HepG2 (cell line): ENCODE results near the gene NUBPL. TPM values are rescaled to one million over a fixed set of nuclear protein-coding genes. Genes with fewer than 3 reads are reported as not detected.

Source experiments
- ATAC-seq: fragments of 200-7000 bp; cut with Tn5 transposase; 3 replicates; pipeline ENCODE4 v1.9.1; 2020; ENCODE audit warnings: mild to moderate bottlenecking, moderate library complexity
- BruUV-seq: library from RNA; stranded (reverse); fragments of 400-500 nt; replicated peaks from 2 replicates; lab custom pipeline; 2021; lab: Mats Ljungman, UMichigan
- CTCF ChIA-PET: fragments of 300-600 bp; formaldehyde crosslinking; extraction: SDS; loops from one replicate; lab custom pipeline; 2021; ENCODE audit warnings: low total read pairs, inconsistent platforms, low intra/inter-chr PET ratio; lab: Yijun Ruan, JAX
- POLR2A ChIA-PET: fragments of 350-600 bp; sonication (Branson Sonifier 250); formaldehyde crosslinking; loops from one replicate; lab custom pipeline; 2020; ENCODE audit warnings: antibody characterized with exemption, inconsistent platforms; lab: Yijun Ruan, JAX
- DNase-seq: peaks from one replicate; pipeline ENCODE4 v3.0.0-alpha.2; 2015; ENCODE audit warnings: low spot score
- FAIRE-seq: peaks from 3 replicates; lab custom pipeline; 2011; peaks lifted over from hg19 to GRCh38; lab: Jason Lieb, UNC
- H2AFZ ChIP-seq: one replicate; pipeline ENCODE4 v1.6.1; 2011; ENCODE audit warnings: low read length, inconsistent platforms
- H3K27ac ChIP-seq: fragments of 300-600 bp; 3 replicates; pipeline ENCODE4 v1.8.0; 2011; ENCODE audit warnings: mixed run types, mild to moderate bottlenecking, mixed read lengths, low read length, inconsistent platforms; ENCODE audit not compliant: insufficient read depth; ENCODE audit errors: extremely low read length
- H3K27me3 ChIP-seq, 2 experiments: fragments of 200-600 bp in 1 of 2; 2 replicates in 1 of 2; 3 replicates in 1 of 2; pipeline versions ENCODE4 v1.6.0 to v1.8.0; 2011; ENCODE audit warnings: low read length in 2 of 2, mild to moderate bottlenecking in 2 of 2, moderate library complexity in 2 of 2, inconsistent platforms in 1 of 2; ENCODE audit not compliant: insufficient read depth in 2 of 2, control insufficient read depth in 1 of 2
- H3K36me3 ChIP-seq, 2 experiments: fragments of 200-600 bp in 1 of 2; replicated peaks in 1 of 2; 2 replicates in 1 of 2; 3 replicates in 1 of 2; pipeline versions ENCODE4 v1.5.1 to v1.8.0; 2011; ENCODE audit warnings: low read length in 2 of 2, inconsistent platforms in 1 of 2; ENCODE audit not compliant: insufficient read depth in 2 of 2, control insufficient read depth in 1 of 2
- H3K4me1 ChIP-seq: 2 replicates; pipeline ENCODE4 v1.5.1; 2012; ENCODE audit warnings: low read length, inconsistent platforms; ENCODE audit not compliant: insufficient read depth
- H3K4me2 ChIP-seq: 2 replicates; pipeline ENCODE4 v1.6.0; 2011; ENCODE audit warnings: low read depth, low read length, inconsistent platforms
- H3K4me3 ChIP-seq, 3 experiments: fragments of 200-600 bp in 1 of 3; sonication (generic), shearing (Covaris generic) in 1 of 3; replicated peaks in 1 of 3; 2 replicates each; pipeline ENCODE4 v1.5.1; 2011 to 2016; ENCODE audit warnings: low read length in 3 of 3, inconsistent platforms in 2 of 3, low read depth in 2 of 3, mild to moderate bottlenecking in 2 of 3, control low read depth in 1 of 3, mixed read lengths in 1 of 3; ENCODE audit not compliant: insufficient read depth in 1 of 3
- H3K79me2 ChIP-seq: one replicate; pipeline ENCODE4 v1.6.1; 2011; ENCODE audit warnings: low read length, inconsistent platforms; ENCODE audit not compliant: insufficient read depth
- H3K9ac ChIP-seq: 2 replicates; pipeline ENCODE4 v1.6.0; 2011; ENCODE audit warnings: mild to moderate bottlenecking, low read depth, low read length, inconsistent platforms; ENCODE audit not compliant: insufficient read depth
- H3K9me3 ChIP-seq: 2 replicates; pipeline ENCODE4 v1.5.1; 2012; ENCODE audit warnings: mild to moderate bottlenecking, low read length
- H4K20me1 ChIP-seq: 2 replicates; pipeline ENCODE4 v1.6.0; 2011; ENCODE audit warnings: inconsistent platforms, mild to moderate bottlenecking, low read length, moderate library complexity; ENCODE audit not compliant: insufficient read depth
- BCL6 ChIP-seq: IDR thresholded peaks from 2 replicates; pipeline ENCODE4 v1.6.1; 2016; ENCODE audit warnings: missing genetic modification reagents, missing compliant biosample characterization
- FOXA3 ChIP-seq: IDR thresholded peaks from 2 replicates; pipeline ENCODE4 v1.6.1; 2016; ENCODE audit warnings: missing genetic modification reagents, missing compliant biosample characterization
- FOXK2 ChIP-seq: fragments of 450-650 bp; IDR thresholded peaks from 2 replicates; pipeline ENCODE4 v1.6.1; 2016
- HNF4A ChIP-seq: sonication (generic); formaldehyde crosslinking; IDR thresholded peaks from 2 replicates; pipeline ENCODE4 v1.4.0; 2020; ENCODE audit warnings: missing genetic modification reagents
- NR2F6 ChIP-seq, 2 experiments: IDR thresholded peaks; 2 replicates each; pipeline ENCODE4 v1.6.1; 2016; ENCODE audit warnings: antibody characterized with exemption in 1 of 2, mild to moderate bottlenecking in 1 of 2
- PAXIP1 ChIP-seq: sonication (generic); formaldehyde crosslinking; conservative IDR thresholded peaks from 2 replicates; pipeline ENCODE4 v1.4.0; 2020; ENCODE audit warnings: mild to moderate bottlenecking, missing genetic modification reagents, moderate library complexity
- RARA ChIP-seq: IDR thresholded peaks from 2 replicates; pipeline ENCODE4 v1.6.1; 2016; ENCODE audit warnings: missing genetic modification reagents, missing compliant biosample characterization
- SAP130 ChIP-seq: IDR thresholded peaks from 2 replicates; pipeline ENCODE4 v1.6.1; 2016; ENCODE audit warnings: low read depth
- SCMH1 ChIP-seq: sonication (generic); formaldehyde crosslinking; IDR thresholded peaks from 2 replicates; pipeline ENCODE4 v1.9.0; 2021; ENCODE audit warnings: missing genetic modification reagents, mild to moderate bottlenecking, borderline replicate concordance
- SOX5 ChIP-seq: IDR thresholded peaks from 2 replicates; pipeline ENCODE4 v1.6.1; 2016; ENCODE audit warnings: borderline replicate concordance
- ZC3H4 ChIP-seq: sonication (generic); formaldehyde crosslinking; IDR thresholded peaks from 2 replicates; pipeline ENCODE4 v1.4.0; 2020; ENCODE audit warnings: missing genetic modification reagents, borderline replicate concordance
- ZNF609 ChIP-seq: sonication (generic); formaldehyde crosslinking; IDR thresholded peaks from 2 replicates; pipeline ENCODE4 v1.4.0; 2020; ENCODE audit warnings: mild to moderate bottlenecking, missing genetic modification reagents, borderline replicate concordance
- ZNF644 ChIP-seq: IDR thresholded peaks from 2 replicates; pipeline ENCODE4 v1.6.1; 2016; ENCODE audit warnings: low read depth
- in situ Hi-C: cut with HindIII; loops from 2 replicates; pipeline ENCODE4 v1.10.0; 2017; ENCODE audit warnings: low pct_unique_long_range_greater_than_20kb; ENCODE audit not compliant: extremely low pct_ligation_motif_present
- intact Hi-C: fragments of 100-400 bp; cut with micrococcal nuclease; formaldehyde crosslinking; loops from one replicate; pipeline ENCODE4 v1.10.0; 2022; ENCODE audit not compliant: unreplicated experiment
- polyA plus RNA-seq, 8 experiments: library from polyadenylated mRNA; depleted of rRNA in 3 of 8; stranded (reverse) in 7 of 8; unstranded in 1 of 8; fragments of >200 nt; fragmentation: Illumina TruSeq in 4 of 8; extraction: Trizol in 4 of 8; gene quantifications; 2 replicates each; pipeline versions ENCODE4 v1.2.1 to v1.2.3, GENCODE V29; 2011 to 2016; ENCODE audit warnings: low read depth in 4 of 8, missing spikeins in 1 of 8, mixed read lengths in 1 of 8; ENCODE audit not compliant: insufficient read depth in 1 of 8
- total RNA-seq, 5 experiments: library from RNA; depleted of rRNA; stranded (reverse); fragments of >200 nt; fragmentation: Illumina TruSeq; extraction: Trizol; gene quantifications; 2 replicates each; pipeline ENCODE4 v1.2.3, GENCODE V29; 2016; ENCODE audit warnings: low read depth in 1 of 5
- TF ChIP-seq, protein P1 (sequence below): IDR thresholded peaks from 2 replicates; pipeline ENCODE4 v1.6.1; 2016; ENCODE audit warnings: control low read depth

NUBPL gene
- total and polyA plus RNA-seq, 2 of the 13 experiments (the other 11 are each of a cell fraction or from before 2014, with no cell fraction given): 21.3 to 44.1 TPM

DNA sequence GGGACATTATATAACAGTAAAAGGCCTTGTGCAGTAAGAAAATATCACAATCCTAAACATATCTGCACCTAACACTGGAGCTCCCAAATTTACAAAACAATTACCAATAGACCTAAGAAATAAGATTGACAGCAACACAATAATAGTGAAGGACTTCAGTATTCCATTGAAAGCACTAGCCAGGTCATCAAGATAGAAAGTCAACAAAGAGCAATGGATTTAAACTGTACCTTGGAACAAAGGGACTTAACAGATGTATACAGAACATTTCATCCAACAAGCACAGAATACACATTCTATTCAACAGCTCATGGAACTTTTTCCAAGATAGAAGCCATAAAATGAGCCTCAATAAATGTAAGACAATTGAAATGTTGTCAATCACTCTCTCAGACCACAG, 306.4 kb downstream of the NUBPL start:
- no peak overlapping the region for H3K27ac ChIP-seq
- ATAC-seq: peak; percentile 76
- TF ChIP-seq FOXK2 (peak; percentile 45; the same call in 1 of the 2 replicates), BCL6 (peak; percentile 34; the same call in 1 of the 2 replicates), ZNF644 (CRISPR knock-in tag) (peak; percentile 48; the same call in 1 of the 2 replicates), NR2F6 (IDR thresholded peaks at IDR 0.05) (peak; percentile 34; the same call in 1 of the 2 replicates), NR2F6 (CRISPR knock-in tag; IDR thresholded peaks at IDR 0.05) (no peak), SCMH1 (no peak), ZC3H4 (CRISPR knock-in tag) (no peak), FOXA3 (peak; percentile 88), SAP130 (CRISPR knock-in tag) (peak; percentile 20; the same call in 1 of the 2 replicates), HNF4A (CRISPR knock-in tag) (peak; percentile 55; the same call in 1 of the 2 replicates), RARA (peak; percentile 56; the same call in 1 of the 2 replicates), PAXIP1 (peak; percentile 61), ZNF609 (CRISPR knock-in tag) (peak; percentile 16; the same call in 1 of the 2 replicates), SOX5 (CRISPR knock-in tag) (peak; percentile 92)
- TF ChIP-seq, protein P1, sequence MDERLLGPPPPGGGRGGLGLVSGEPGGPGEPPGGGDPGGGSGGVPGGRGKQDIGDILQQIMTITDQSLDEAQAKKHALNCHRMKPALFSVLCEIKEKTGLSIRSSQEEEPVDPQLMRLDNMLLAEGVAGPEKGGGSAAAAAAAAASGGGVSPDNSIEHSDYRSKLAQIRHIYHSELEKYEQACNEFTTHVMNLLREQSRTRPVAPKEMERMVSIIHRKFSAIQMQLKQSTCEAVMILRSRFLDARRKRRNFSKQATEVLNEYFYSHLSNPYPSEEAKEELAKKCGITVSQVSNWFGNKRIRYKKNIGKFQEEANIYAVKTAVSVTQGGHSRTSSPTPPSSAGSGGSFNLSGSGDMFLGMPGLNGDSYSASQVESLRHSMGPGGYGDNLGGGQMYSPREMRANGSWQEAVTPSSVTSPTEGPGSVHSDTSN (CRISPR knock-in tag): peak; percentile 70

More for the DNA sequence above, 306.4 kb downstream of the NUBPL start:
- Histone ChIP-seq H3K36me3 (no peaks in the 10 kb centered on the region), H3K27me3 (no peaks in the 10 kb centered on the region), H3K9me3 (no peaks in the 10 kb centered on the region), H2AFZ (no peak overlapping the region), H3K79me2 (no peaks in the 10 kb centered on the region), H3K9ac (no peak overlapping the region), H3K4me1 (peaks cover 14% of the 10 kb centered on the region), H3K4me2 (no peak overlapping the region), H3K4me3 (no peak overlapping the region), H4K20me1 (no peaks in the 10 kb centered on the region)
- FAIRE-seq: peak; percentile 34
- DNase-seq: peak; percentile 59
- intact Hi-C loops: no loop called here
- no TSS peak for BruUV-seq
- ChIA-PET CTCF (no interaction called here), POLR2A (no interaction called here)
- in situ Hi-C loops: no loop called here
